HepG2 (cell line): ENCODE data around the gene RAD52. TPM values are rescaled to one million over a fixed set of nuclear protein-coding genes. Genes with fewer than 3 reads are reported as not detected.

Experiments
- ATAC-seq: fragments of 200-7000 bp; cut with Tn5 transposase; 3 replicates; pipeline ENCODE4 v1.9.1; 2020; ENCODE audit warnings: mild to moderate bottlenecking, moderate library complexity
- BruUV-seq: library from RNA; stranded (reverse); fragments of 400-500 nt; replicated peaks from 2 replicates; lab custom pipeline; 2021; lab: Mats Ljungman, UMichigan
- CTCF ChIA-PET: fragments of 300-600 bp; formaldehyde crosslinking; extraction: SDS; loops from one replicate; lab custom pipeline; 2021; ENCODE audit warnings: low total read pairs, inconsistent platforms, low intra/inter-chr PET ratio; lab: Yijun Ruan, JAX
- POLR2A ChIA-PET: fragments of 350-600 bp; sonication (Branson Sonifier 250); formaldehyde crosslinking; loops from one replicate; lab custom pipeline; 2020; ENCODE audit warnings: antibody characterized with exemption, inconsistent platforms; lab: Yijun Ruan, JAX
- DNase-seq: peaks from one replicate; pipeline ENCODE4 v3.0.0-alpha.2; 2015; ENCODE audit warnings: low spot score
- FAIRE-seq: peaks from 3 replicates; lab custom pipeline; 2011; peaks lifted over from hg19 to GRCh38; lab: Jason Lieb, UNC
- H2AFZ ChIP-seq: one replicate; pipeline ENCODE4 v1.6.1; 2011; ENCODE audit warnings: low read length, inconsistent platforms
- H3K27ac ChIP-seq: fragments of 300-600 bp; 3 replicates; pipeline ENCODE4 v1.8.0; 2011; ENCODE audit warnings: mixed run types, mild to moderate bottlenecking, mixed read lengths, low read length, inconsistent platforms; ENCODE audit not compliant: insufficient read depth; ENCODE audit errors: extremely low read length
- H3K27me3 ChIP-seq, 2 experiments: fragments of 200-600 bp in 1 of 2; 2 replicates in 1 of 2; 3 replicates in 1 of 2; pipeline versions ENCODE4 v1.6.0 to v1.8.0; 2011; ENCODE audit warnings: low read length in 2 of 2, mild to moderate bottlenecking in 2 of 2, moderate library complexity in 2 of 2, inconsistent platforms in 1 of 2; ENCODE audit not compliant: insufficient read depth in 2 of 2, control insufficient read depth in 1 of 2
- H3K36me3 ChIP-seq, 2 experiments: fragments of 200-600 bp in 1 of 2; replicated peaks in 1 of 2; 2 replicates in 1 of 2; 3 replicates in 1 of 2; pipeline versions ENCODE4 v1.5.1 to v1.8.0; 2011; ENCODE audit warnings: low read length in 2 of 2, inconsistent platforms in 1 of 2; ENCODE audit not compliant: insufficient read depth in 2 of 2, control insufficient read depth in 1 of 2
- H3K4me1 ChIP-seq: 2 replicates; pipeline ENCODE4 v1.5.1; 2012; ENCODE audit warnings: low read length, inconsistent platforms; ENCODE audit not compliant: insufficient read depth
- H3K4me2 ChIP-seq: 2 replicates; pipeline ENCODE4 v1.6.0; 2011; ENCODE audit warnings: low read depth, low read length, inconsistent platforms
- H3K4me3 ChIP-seq, 3 experiments: fragments of 200-600 bp in 1 of 3; sonication (generic), shearing (Covaris generic) in 1 of 3; replicated peaks in 1 of 3; 2 replicates each; pipeline ENCODE4 v1.5.1; 2011 to 2016; ENCODE audit warnings: low read length in 3 of 3, inconsistent platforms in 2 of 3, low read depth in 2 of 3, mild to moderate bottlenecking in 2 of 3, control low read depth in 1 of 3, mixed read lengths in 1 of 3; ENCODE audit not compliant: insufficient read depth in 1 of 3
- H3K79me2 ChIP-seq: one replicate; pipeline ENCODE4 v1.6.1; 2011; ENCODE audit warnings: low read length, inconsistent platforms; ENCODE audit not compliant: insufficient read depth
- H3K9ac ChIP-seq: 2 replicates; pipeline ENCODE4 v1.6.0; 2011; ENCODE audit warnings: mild to moderate bottlenecking, low read depth, low read length, inconsistent platforms; ENCODE audit not compliant: insufficient read depth
- H3K9me3 ChIP-seq: 2 replicates; pipeline ENCODE4 v1.5.1; 2012; ENCODE audit warnings: mild to moderate bottlenecking, low read length
- H4K20me1 ChIP-seq: 2 replicates; pipeline ENCODE4 v1.6.0; 2011; ENCODE audit warnings: inconsistent platforms, mild to moderate bottlenecking, low read length, moderate library complexity; ENCODE audit not compliant: insufficient read depth
- ELF4 ChIP-seq: sonication (generic); formaldehyde crosslinking; IDR thresholded peaks from 2 replicates; pipeline ENCODE4 v1.5.0; 2020; ENCODE audit warnings: missing genetic modification reagents, mild to moderate bottlenecking, moderate library complexity, borderline replicate concordance
- FOXO1 ChIP-seq: sonication (generic); formaldehyde crosslinking; IDR thresholded peaks from 2 replicates; pipeline ENCODE4 v1.4.0; 2020; ENCODE audit warnings: missing genetic modification reagents
- JUNB ChIP-seq: sonication (generic); formaldehyde crosslinking; IDR thresholded peaks from 2 replicates; pipeline ENCODE4 v1.8.0; 2022; ENCODE audit warnings: missing genetic modification reagents, mild to moderate bottlenecking, borderline replicate concordance
- MBNL3 ChIP-seq: fragments of 250-450 bp; sonication (Bioruptor Pico); conservative IDR thresholded peaks from 2 replicates; pipeline ENCODE4 v1.8.0; 2022; ENCODE audit warnings: mild to moderate bottlenecking, inconsistent platforms
- MYC ChIP-seq: sonication (generic); formaldehyde crosslinking; IDR thresholded peaks from 2 replicates; pipeline ENCODE4 v1.9.0; 2021; ENCODE audit warnings: missing genetic modification reagents, borderline replicate concordance
- POGZ ChIP-seq: sonication (generic); formaldehyde crosslinking; IDR thresholded peaks from 2 replicates; pipeline ENCODE4 v1.4.0; 2020; ENCODE audit warnings: mild to moderate bottlenecking, missing genetic modification reagents
- RFXANK ChIP-seq: IDR thresholded peaks from 2 replicates; pipeline ENCODE4 v1.6.1; 2016
- SMAD3 ChIP-seq: sonication (generic); formaldehyde crosslinking; IDR thresholded peaks from 2 replicates; pipeline ENCODE4 v1.4.0; 2020; ENCODE audit warnings: missing genetic modification reagents
- ZFP37 ChIP-seq: sonication (generic); formaldehyde crosslinking; IDR thresholded peaks from 2 replicates; pipeline ENCODE4 v1.4.0; 2020; ENCODE audit warnings: missing genetic modification reagents, borderline replicate concordance
- ZNF121 ChIP-seq: sonication (generic); formaldehyde crosslinking; IDR thresholded peaks from 2 replicates; pipeline ENCODE4 v1.5.0; 2020; ENCODE audit warnings: mild to moderate bottlenecking, missing genetic modification reagents
- ZNF292 ChIP-seq: sonication (generic); formaldehyde crosslinking; IDR thresholded peaks from 2 replicates; pipeline ENCODE4 v1.8.1; 2022; ENCODE audit warnings: mild to moderate bottlenecking, low read depth, missing genetic modification reagents, borderline replicate concordance
- ZNF510 ChIP-seq: sonication (generic); formaldehyde crosslinking; IDR thresholded peaks from 2 replicates; pipeline ENCODE4 v1.4.0; 2020; ENCODE audit warnings: low read depth, mild to moderate bottlenecking, missing genetic modification reagents
- WGBS: methylation state at CpG from one replicate; pipeline ENCODE4 v1.1.6; 2017; ENCODE audit warnings: low lambda C conversion rate; 5-methylcytosine and 5-hydroxymethylcytosine counted together
- in situ Hi-C: cut with HindIII; loops from 2 replicates; pipeline ENCODE4 v1.10.0; 2017; ENCODE audit warnings: low pct_unique_long_range_greater_than_20kb; ENCODE audit not compliant: extremely low pct_ligation_motif_present
- intact Hi-C: fragments of 100-400 bp; cut with micrococcal nuclease; formaldehyde crosslinking; loops from one replicate; pipeline ENCODE4 v1.10.0; 2022; ENCODE audit not compliant: unreplicated experiment
- polyA plus RNA-seq, 8 experiments: library from polyadenylated mRNA; depleted of rRNA in 3 of 8; stranded (reverse) in 7 of 8; unstranded in 1 of 8; fragments of >200 nt; fragmentation: Illumina TruSeq in 4 of 8; extraction: Trizol in 4 of 8; gene quantifications; 2 replicates each; pipeline versions ENCODE4 v1.2.1 to v1.2.3, GENCODE V29; 2011 to 2016; ENCODE audit warnings: low read depth in 4 of 8, missing spikeins in 1 of 8, mixed read lengths in 1 of 8; ENCODE audit not compliant: insufficient read depth in 1 of 8
- total RNA-seq, 5 experiments: library from RNA; depleted of rRNA; stranded (reverse); fragments of >200 nt; fragmentation: Illumina TruSeq; extraction: Trizol; gene quantifications; 2 replicates each; pipeline ENCODE4 v1.2.3, GENCODE V29; 2016; ENCODE audit warnings: low read depth in 1 of 5
- TF ChIP-seq, protein P1 (sequence below): sonication (generic); formaldehyde crosslinking; IDR thresholded peaks from 2 replicates; pipeline ENCODE4 v1.5.1; 2020; ENCODE audit warnings: missing genetic modification reagents, mild to moderate bottlenecking, borderline replicate concordance
- TF ChIP-seq, protein P2 (sequence below): sonication (generic); formaldehyde crosslinking; IDR thresholded peaks from 2 replicates; pipeline ENCODE4 v1.8.0; 2022; ENCODE audit warnings: mild to moderate bottlenecking, missing genetic modification reagents, borderline replicate concordance
- TF ChIP-seq, protein P3 (sequence below): sonication (generic); formaldehyde crosslinking; conservative IDR thresholded peaks from 2 replicates; pipeline ENCODE4 v1.8.0; 2022; ENCODE audit warnings: low read depth, missing genetic modification reagents

The RAD52 gene
- total and polyA plus RNA-seq, 2 of the 13 experiments (the other 11 are each of a cell fraction or from before 2014, with no cell fraction given): 14.3 to 19.9 TPM

DNA sequence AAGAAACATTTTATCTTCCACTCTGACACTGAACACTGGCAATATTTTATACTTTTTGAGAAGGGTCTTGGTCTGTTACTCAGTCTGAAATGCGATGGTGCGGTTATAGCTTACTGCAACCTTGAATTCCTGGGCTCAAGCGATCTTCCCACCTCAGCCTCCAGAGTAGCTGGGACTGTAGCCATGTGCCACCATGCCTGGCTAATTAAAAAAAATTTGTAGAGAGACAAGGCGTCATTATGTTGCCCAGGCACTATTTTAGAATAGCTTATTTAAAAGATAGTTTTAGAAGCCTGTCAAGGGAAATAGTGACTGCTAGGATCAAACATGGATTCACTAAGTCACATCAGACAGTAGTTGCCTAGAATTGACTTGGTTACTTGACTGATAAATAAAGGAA, 47.4 kb upstream of the RAD52 start:
- no peaks in the 10 kb centered on the region; a peak in 1 of 5 replicates for H3K36me3 ChIP-seq
- ATAC-seq (no peak), DNase-seq (no peak), FAIRE-seq (no peak)
- no TSS peak for BruUV-seq
- H3K4me1 ChIP-seq: peaks cover 47% of the 10 kb centered on the region
- H4K20me1 ChIP-seq: peaks cover 4% of the 10 kb centered on the region; the same call in 1 of the 2 replicates
- peaks cover 59% of the 10 kb centered on the region for H3K79me2 ChIP-seq
- intact Hi-C loops (loop anchor here (5.0 kb wide), 1 partner anchor 95 kb away; no protein-coding TSS in a partner anchor), in situ Hi-C loops (no loop called here)
- no peaks in the 10 kb centered on the region; a peak in 1 of 5 replicates for H3K27me3 ChIP-seq
- WGBS: 99% methylated on average over 4 of the region's 4 CpGs
- POLR2A ChIA-PET: no interaction called here
- no peak overlapping the region for H2AFZ ChIP-seq
- TF ChIP-seq, protein P1, sequence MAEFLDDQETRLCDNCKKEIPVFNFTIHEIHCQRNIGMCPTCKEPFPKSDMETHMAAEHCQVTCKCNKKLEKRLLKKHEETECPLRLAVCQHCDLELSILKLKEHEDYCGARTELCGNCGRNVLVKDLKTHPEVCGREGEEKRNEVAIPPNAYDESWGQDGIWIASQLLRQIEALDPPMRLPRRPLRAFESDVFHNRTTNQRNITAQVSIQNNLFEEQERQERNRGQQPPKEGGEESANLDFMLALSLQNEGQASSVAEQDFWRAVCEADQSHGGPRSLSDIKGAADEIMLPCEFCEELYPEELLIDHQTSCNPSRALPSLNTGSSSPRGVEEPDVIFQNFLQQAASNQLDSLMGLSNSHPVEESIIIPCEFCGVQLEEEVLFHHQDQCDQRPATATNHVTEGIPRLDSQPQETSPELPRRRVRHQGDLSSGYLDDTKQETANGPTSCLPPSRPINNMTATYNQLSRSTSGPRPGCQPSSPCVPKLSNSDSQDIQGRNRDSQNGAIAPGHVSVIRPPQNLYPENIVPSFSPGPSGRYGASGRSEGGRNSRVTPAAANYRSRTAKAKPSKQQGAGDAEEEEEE (CRISPR knock-in tag): no peak
- TF ChIP-seq, protein P2, sequence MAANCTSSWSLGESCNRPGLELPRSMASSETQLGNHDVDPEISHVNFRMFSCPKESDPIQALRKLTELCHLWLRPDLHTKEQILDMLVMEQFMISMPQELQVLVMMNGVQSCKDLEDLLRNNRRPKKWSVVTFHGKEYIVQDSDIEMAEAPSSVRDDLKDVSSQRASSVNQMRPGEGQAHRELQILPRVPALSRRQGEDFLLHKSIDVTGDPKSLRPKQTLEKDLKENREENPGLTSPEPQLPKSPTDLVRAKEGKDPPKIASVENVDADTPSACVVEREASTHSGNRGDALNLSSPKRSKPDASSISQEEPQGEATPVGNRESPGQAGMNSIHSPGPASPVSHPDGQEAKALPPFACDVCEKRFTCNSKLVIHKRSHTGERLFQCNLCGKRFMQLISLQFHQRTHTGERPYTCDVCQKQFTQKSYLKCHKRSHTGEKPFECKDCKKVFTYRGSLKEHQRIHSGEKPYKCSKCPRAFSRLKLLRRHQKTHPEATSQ (CRISPR knock-in tag): no peak
- TF ChIP-seq ZFP37 (CRISPR knock-in tag) (no peak), JUNB (CRISPR knock-in tag) (no peak), FOXO1 (CRISPR knock-in tag) (no peak), ZNF121 (CRISPR knock-in tag) (no peak), ZNF510 (no peak), MBNL3 (CRISPR knock-in tag) (no peak), RFXANK (CRISPR knock-in tag) (no peak), SMAD3 (CRISPR knock-in tag) (no peak), MYC (CRISPR knock-in tag) (no peak), ZNF292 (CRISPR knock-in tag) (no peak), POGZ (no peak), ELF4 (CRISPR knock-in tag) (no peak)
- TF ChIP-seq, protein P3, sequence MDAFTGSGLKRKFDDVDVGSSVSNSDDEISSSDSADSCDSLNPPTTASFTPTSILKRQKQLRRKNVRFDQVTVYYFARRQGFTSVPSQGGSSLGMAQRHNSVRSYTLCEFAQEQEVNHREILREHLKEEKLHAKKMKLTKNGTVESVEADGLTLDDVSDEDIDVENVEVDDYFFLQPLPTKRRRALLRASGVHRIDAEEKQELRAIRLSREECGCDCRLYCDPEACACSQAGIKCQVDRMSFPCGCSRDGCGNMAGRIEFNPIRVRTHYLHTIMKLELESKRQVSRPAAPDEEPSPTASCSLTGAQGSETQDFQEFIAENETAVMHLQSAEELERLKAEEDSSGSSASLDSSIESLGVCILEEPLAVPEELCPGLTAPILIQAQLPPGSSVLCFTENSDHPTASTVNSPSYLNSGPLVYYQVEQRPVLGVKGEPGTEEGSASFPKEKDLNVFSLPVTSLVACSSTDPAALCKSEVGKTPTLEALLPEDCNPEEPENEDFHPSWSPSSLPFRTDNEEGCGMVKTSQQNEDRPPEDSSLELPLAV (CRISPR knock-in tag): no peak
- H3K9me3 ChIP-seq: no peaks in the 10 kb centered on the region
- no peak overlapping the region for H3K4me3 ChIP-seq
- H3K4me2 ChIP-seq: no peak overlapping the region
- no peak overlapping the region for H3K27ac ChIP-seq
- CTCF ChIA-PET: no interaction called here
- H3K9ac ChIP-seq: no peak overlapping the region
